Neutrophil (primary cell): Measurements from ENCODE around the gene CSKMT.
"Not testable (repeated sequence)": the region's sequence is repeated elsewhere in the genome, so short reads cannot be mapped to it uniquely, and the experiment has no call there.

Source experiments
- H3K27ac ChIP-seq: fragments of 200-600 bp; sonication (generic); 2 replicates; pipeline ENCODE4 v1.5.1; 2016; ENCODE audit warnings: mild to moderate bottlenecking, moderate library complexity
- H3K27me3 ChIP-seq: fragments of 200-600 bp; sonication (generic); 2 replicates; pipeline ENCODE4 v1.6.0; 2016; ENCODE audit warnings: mild to moderate bottlenecking
- H3K36me3 ChIP-seq: fragments of 200-600 bp; sonication (generic); 2 replicates; pipeline ENCODE4 v1.5.1; 2017
- H3K4me1 ChIP-seq, 2 experiments: fragments of 200-600 bp in 1 of 2; sonication (generic) in 1 of 2; 1 replicate in 1 of 2; 2 replicates in 1 of 2; pipeline versions ENCODE4 v1.5.1 to v1.6.1; 2013 to 2016; ENCODE audit warnings: low read depth in 1 of 2, low read length in 1 of 2, mild to moderate bottlenecking in 1 of 2, moderate library complexity in 1 of 2; ENCODE audit not compliant: control insufficient read depth in 1 of 2, insufficient read depth in 1 of 2
- H3K4me3 ChIP-seq, 2 experiments: fragments of 200-600 bp in 1 of 2; sonication (generic) in 1 of 2; 1 replicate in 1 of 2; 2 replicates in 1 of 2; pipeline ENCODE4 v1.5.1; 2013 to 2016; ENCODE audit warnings: low read depth in 1 of 2, low read length in 1 of 2, mild to moderate bottlenecking in 1 of 2, moderate library complexity in 1 of 2
- H3K9me3 ChIP-seq: fragments of 200-600 bp; sonication (generic); 2 replicates; pipeline ENCODE4 v1.5.1; 2016
- CTCF ChIP-seq: fragments of 200-600 bp; sonication (generic); IDR thresholded peaks from 2 replicates; pipeline ENCODE4 v1.5.1; 2016; ENCODE audit warnings: antibody characterized with exemption

The CSKMT gene

GRCh38 chr11:62682518-62682917 is 17.4 kb downstream of the CSKMT start:
- no peak overlapping the region for H3K4me3 ChIP-seq
- no peak overlapping the region for H3K27ac ChIP-seq
- H3K9me3 ChIP-seq: no peaks in the 10 kb centered on the region
- H3K36me3 ChIP-seq: peaks cover 5% of the 10 kb centered on the region
- peaks cover 16% of the 10 kb centered on the region for H3K27me3 ChIP-seq
- peaks cover 14 to 16% of the 10 kb centered on the region in 2 experiments for H3K4me1 ChIP-seq
- no peak for TF ChIP-seq CTCF

GRCh38 chr11:62687508-62688396 is 22.6 kb downstream of the CSKMT start:
- H3K4me3 ChIP-seq: peak overlapping the region; percentile 10 to 39
- H3K27ac ChIP-seq: no peak overlapping the region

GRCh38 chr11:62688491-62688890 is 23.4 kb downstream of the CSKMT start:
- Histone ChIP-seq H3K9me3 (no peaks in the 10 kb centered on the region), H3K27me3 (peaks cover 35% of the 10 kb centered on the region), H3K4me1 (peaks cover 4 to 5% of the 10 kb centered on the region in 2 experiments), H3K4me3 (no peak overlapping the region), H3K36me3 (peaks cover 36% of the 10 kb centered on the region), H3K27ac (no peak overlapping the region)
- no peak for TF ChIP-seq CTCF

More at GRCh38 chr11:62687508-62688396, 22.6 kb downstream of the CSKMT start:
- Histone ChIP-seq H3K27me3 (peaks cover 35% of the 10 kb centered on the region), H3K9me3 (no peaks in the 10 kb centered on the region), H3K4me1 (peaks cover 4 to 5% of the 10 kb centered on the region in 2 experiments), H3K36me3 (peaks cover 29% of the 10 kb centered on the region)
- TF ChIP-seq CTCF: no peak

GRCh38 chr11:62689421-62690183 is 24.5 kb downstream of the CSKMT start, which contains the start of gene LRRN4CL:
Gene LRRN4CL, minus strand, starts transcription at chr11:62689530. Its CDS starts 1,022 bp downstream, at chr11:62688508.
- Histone ChIP-seq H3K27ac (no peak within 1 kb of the TSS), H3K4me3 (no peak within 1 kb of the TSS)

GRCh38 chr11:62693624-62694023 is 28.5 kb downstream of the CSKMT start:
- H3K27ac ChIP-seq, H3K9me3 ChIP-seq, H3K4me3 ChIP-seq, H3K27me3 ChIP-seq, H3K4me1 ChIP-seq: not testable (repeated sequence)
- H3K36me3 ChIP-seq: peaks cover 36% of the 10 kb centered on the region

More at GRCh38 chr11:62689421-62690183, 24.5 kb downstream of the CSKMT start, which contains the start of gene LRRN4CL:
- H3K4me1 ChIP-seq: peaks cover 4 to 7% of the 10 kb centered on the region in 2 experiments
- no peaks in the 10 kb centered on the region for H3K9me3 ChIP-seq
- no peak for TF ChIP-seq CTCF
- H3K27me3 ChIP-seq: peaks cover 35% of the 10 kb centered on the region
- H3K36me3 ChIP-seq: peaks cover 36% of the 10 kb centered on the region
